Measurements from ENCODE around the gene RAB22A.

DNA sequence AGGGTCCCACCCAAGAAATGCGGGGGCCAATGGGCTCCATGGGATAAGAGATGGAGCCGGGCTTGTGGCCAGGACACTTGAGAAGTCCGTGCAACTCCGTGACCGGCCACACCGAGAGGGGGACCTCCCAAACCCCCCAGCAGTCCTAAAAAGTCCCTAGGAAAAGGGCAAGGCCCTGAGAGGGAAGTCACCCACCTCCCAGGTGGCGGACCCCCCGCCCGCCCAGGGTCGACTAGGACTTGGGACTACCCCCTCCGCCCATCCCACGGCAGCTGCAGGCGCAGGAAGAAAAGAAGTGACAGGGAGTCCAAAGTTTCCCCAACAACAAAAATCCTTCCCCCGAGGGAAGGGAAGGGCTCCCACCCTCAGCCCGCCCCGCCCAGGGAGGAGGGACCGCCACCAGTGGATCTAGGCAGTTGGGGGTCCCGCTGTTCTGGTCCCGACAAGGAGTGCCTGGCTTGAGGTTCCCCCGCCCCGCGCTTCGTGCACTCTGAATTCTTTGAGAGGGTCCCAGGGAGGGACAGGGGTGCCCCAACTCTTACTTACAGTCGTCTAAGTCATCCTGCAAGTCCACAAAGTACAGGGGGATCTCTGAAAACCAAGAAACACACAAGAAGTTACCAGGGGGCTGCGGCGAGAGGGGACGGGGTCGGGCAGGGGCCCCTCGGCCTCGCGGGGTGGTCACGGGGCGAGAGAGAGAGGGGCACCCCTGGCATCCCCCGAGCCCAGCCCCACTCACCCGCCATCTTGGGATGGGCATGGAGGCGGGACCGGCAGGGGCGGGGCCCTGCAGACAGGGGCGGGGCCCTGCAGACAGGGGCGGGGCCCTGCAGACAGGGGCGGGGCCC lies 611 bp upstream of the RAB22A start:
- TF ChIP-seq, protein P1, sequence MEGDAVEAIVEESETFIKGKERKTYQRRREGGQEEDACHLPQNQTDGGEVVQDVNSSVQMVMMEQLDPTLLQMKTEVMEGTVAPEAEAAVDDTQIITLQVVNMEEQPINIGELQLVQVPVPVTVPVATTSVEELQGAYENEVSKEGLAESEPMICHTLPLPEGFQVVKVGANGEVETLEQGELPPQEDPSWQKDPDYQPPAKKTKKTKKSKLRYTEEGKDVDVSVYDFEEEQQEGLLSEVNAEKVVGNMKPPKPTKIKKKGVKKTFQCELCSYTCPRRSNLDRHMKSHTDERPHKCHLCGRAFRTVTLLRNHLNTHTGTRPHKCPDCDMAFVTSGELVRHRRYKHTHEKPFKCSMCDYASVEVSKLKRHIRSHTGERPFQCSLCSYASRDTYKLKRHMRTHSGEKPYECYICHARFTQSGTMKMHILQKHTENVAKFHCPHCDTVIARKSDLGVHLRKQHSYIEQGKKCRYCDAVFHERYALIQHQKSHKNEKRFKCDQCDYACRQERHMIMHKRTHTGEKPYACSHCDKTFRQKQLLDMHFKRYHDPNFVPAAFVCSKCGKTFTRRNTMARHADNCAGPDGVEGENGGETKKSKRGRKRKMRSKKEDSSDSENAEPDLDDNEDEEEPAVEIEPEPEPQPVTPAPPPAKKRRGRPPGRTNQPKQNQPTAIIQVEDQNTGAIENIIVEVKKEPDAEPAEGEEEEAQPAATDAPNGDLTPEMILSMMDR (IDR thresholded peaks at IDR 0.05) = no peak
- TF ChIP-seq EZH2 (IDR thresholded peaks at IDR 0.05) = no peak
- no peak for TF ChIP-seq EZH2phosphoT487 (IDR thresholded peaks at IDR 0.05)
